Hepatocyte (in vitro differentiated cells): ENCODE data around the gene TPSAB1.
"Not testable (repeated sequence)": the region's sequence is repeated elsewhere in the genome, so short reads cannot be mapped to it uniquely, and the experiment has no call there.

Experiments
- EZH2 ChIP-seq: fragments of 200-600 bp; sonication (generic); IDR thresholded peaks from 2 replicates; pipeline ENCODE4 v1.6.1; 2016; ENCODE audit warnings: antibody characterized with exemption, mild to moderate bottlenecking, borderline replicate concordance
- EZH2phosphoT487 ChIP-seq: fragments of 200-600 bp; sonication (generic); IDR thresholded peaks from one replicate; pipeline ENCODE4 v1.6.1; 2018; ENCODE audit warnings: antibody characterized with exemption, mild to moderate bottlenecking, low read depth, moderate library complexity; ENCODE audit not compliant: unreplicated experiment, severe bottlenecking
- TF ChIP-seq, protein P1 (sequence below): fragments of 200-600 bp; sonication (generic); IDR thresholded peaks from 2 replicates; pipeline ENCODE4 v1.5.1; 2016; ENCODE audit warnings: antibody characterized with exemption, mild to moderate bottlenecking; ENCODE audit not compliant: poor library complexity

DNA sequence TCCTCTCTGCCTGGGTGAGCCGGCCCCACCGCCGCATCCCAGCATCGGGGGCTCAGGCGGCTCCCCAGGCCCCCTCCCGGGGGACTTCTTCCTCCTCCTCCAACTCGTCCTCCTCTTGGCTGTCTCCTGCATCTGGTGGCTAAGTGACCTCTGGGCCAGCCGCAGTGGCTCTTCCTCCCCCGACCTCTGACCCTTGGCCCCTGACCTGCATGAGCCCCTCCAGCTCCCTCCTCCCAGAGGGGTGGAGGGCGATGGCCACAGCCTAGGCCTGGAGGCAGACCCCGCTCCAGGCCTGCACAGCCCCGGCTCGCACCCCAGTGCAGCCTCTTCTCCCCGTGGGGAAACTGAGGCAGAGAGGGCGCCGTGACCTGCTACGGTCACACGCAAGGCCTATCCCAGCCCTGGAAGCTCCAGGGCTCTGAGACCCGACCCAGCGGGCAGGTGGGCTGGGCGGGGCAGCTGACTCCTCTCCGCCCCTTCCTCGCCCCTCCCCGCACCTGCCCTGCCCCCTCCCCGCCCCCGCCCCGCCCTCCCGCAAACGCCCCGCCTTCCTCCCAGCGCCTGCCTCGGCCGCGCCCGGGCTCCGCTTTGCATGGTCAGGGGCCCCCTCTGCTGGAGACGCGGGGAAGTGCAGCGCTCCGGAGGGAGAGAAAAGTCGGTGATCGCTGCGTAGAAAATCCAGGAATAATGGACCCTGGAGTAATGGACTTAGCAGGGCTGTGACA, 8.7 kb downstream of the TPSAB1 start:
- TF ChIP-seq, protein P1, sequence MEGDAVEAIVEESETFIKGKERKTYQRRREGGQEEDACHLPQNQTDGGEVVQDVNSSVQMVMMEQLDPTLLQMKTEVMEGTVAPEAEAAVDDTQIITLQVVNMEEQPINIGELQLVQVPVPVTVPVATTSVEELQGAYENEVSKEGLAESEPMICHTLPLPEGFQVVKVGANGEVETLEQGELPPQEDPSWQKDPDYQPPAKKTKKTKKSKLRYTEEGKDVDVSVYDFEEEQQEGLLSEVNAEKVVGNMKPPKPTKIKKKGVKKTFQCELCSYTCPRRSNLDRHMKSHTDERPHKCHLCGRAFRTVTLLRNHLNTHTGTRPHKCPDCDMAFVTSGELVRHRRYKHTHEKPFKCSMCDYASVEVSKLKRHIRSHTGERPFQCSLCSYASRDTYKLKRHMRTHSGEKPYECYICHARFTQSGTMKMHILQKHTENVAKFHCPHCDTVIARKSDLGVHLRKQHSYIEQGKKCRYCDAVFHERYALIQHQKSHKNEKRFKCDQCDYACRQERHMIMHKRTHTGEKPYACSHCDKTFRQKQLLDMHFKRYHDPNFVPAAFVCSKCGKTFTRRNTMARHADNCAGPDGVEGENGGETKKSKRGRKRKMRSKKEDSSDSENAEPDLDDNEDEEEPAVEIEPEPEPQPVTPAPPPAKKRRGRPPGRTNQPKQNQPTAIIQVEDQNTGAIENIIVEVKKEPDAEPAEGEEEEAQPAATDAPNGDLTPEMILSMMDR, result not testable (repeated sequence)
- not testable (repeated sequence) for TF ChIP-seq EZH2, EZH2phosphoT487
